HEK293 (cell line): ENCODE data around the gene JAZF1.

Experiments used
- CTCF ChIA-PET: fragments of 350-600 bp; formaldehyde crosslinking; extraction: SDS; loops from one replicate; lab custom pipeline; 2021; ENCODE audit warnings: antibody characterized with exemption; lab: Yijun Ruan, JAX
- POLR2A ChIA-PET: fragments of 300-600 bp; formaldehyde crosslinking; extraction: SDS; loops from one replicate; lab custom pipeline; 2020; ENCODE audit warnings: antibody characterized with exemption, inconsistent platforms; lab: Yijun Ruan, JAX
- H3K27ac ChIP-seq: fragments of 200-500 bp; sonication (Bioruptor generic); 2 replicates; pipeline ENCODE4 v1.5.1; 2014; ENCODE audit warnings: low read depth, low read length, control low read depth, inconsistent platforms; ENCODE audit errors: extremely low read depth
- H3K36me3 ChIP-seq, 2 experiments: fragments of 200-500 bp in 1 of 2; sonication (Bioruptor generic) in 1 of 2; 1 replicate in 1 of 2; 2 replicates in 1 of 2; pipeline ENCODE4 v1.5.1; 2014 to 2017; ENCODE audit warnings: inconsistent platforms in 2 of 2, low read length in 2 of 2; ENCODE audit not compliant: control insufficient read depth in 2 of 2, insufficient read depth in 1 of 2
- H3K4me1 ChIP-seq: fragments of 200-500 bp; sonication (Bioruptor generic); 2 replicates; pipeline ENCODE4 v1.5.1; 2014; ENCODE audit warnings: mild to moderate bottlenecking, low read length, inconsistent platforms; ENCODE audit not compliant: control insufficient read depth, insufficient read depth
- H3K4me3 ChIP-seq: 2 replicates; pipeline ENCODE4 v1.5.1; 2011; ENCODE audit warnings: low read depth, mild to moderate bottlenecking, control low read depth, low read length, moderate library complexity
- H3K9me3 ChIP-seq: fragments of 200-500 bp; sonication (Bioruptor generic); 2 replicates; pipeline ENCODE4 v1.5.1; 2014; ENCODE audit warnings: low read depth, low read length, inconsistent platforms; ENCODE audit not compliant: control insufficient read depth, insufficient read depth
- ELK4 ChIP-seq: IDR thresholded peaks from 2 replicates; pipeline ENCODE4 v1.6.1; 2011; ENCODE audit warnings: mild to moderate bottlenecking, low read depth, low read length, borderline replicate concordance
- GFI1B ChIP-seq: fragments of 450-650 bp; formaldehyde crosslinking; IDR thresholded peaks from 2 replicates; pipeline ENCODE4 v1.5.1; 2016; ENCODE audit warnings: missing biosample characterization, missing genetic modification characterization
- MZF1 ChIP-seq: fragments of 450-650 bp; formaldehyde crosslinking; IDR thresholded peaks from 2 replicates; pipeline ENCODE4 v1.5.1; 2017; ENCODE audit warnings: missing biosample characterization, missing genetic modification characterization, borderline replicate concordance
- PATZ1 ChIP-seq: fragments of 450-650 bp; formaldehyde crosslinking; IDR thresholded peaks from 2 replicates; pipeline ENCODE4 v1.5.1; 2016; ENCODE audit warnings: missing biosample characterization, missing genetic modification characterization
- PRDM2 ChIP-seq: fragments of 450-650 bp; formaldehyde crosslinking; IDR thresholded peaks from 2 replicates; pipeline ENCODE4 v1.5.1; 2016; ENCODE audit warnings: missing biosample characterization, missing genetic modification characterization, borderline replicate concordance
- ZBTB20 ChIP-seq: fragments of 450-650 bp; formaldehyde crosslinking; IDR thresholded peaks from 2 replicates; pipeline ENCODE4 v1.5.1; 2016; ENCODE audit warnings: missing biosample characterization, missing genetic modification characterization
- ZBTB49 ChIP-seq: fragments of 450-650 bp; formaldehyde crosslinking; IDR thresholded peaks from 2 replicates; pipeline ENCODE4 v1.5.1; 2016; ENCODE audit warnings: missing biosample characterization, missing genetic modification characterization, low read depth
- ZNF157 ChIP-seq: fragments of 450-650 bp; formaldehyde crosslinking; IDR thresholded peaks from 2 replicates; pipeline ENCODE4 v1.5.1; 2016; ENCODE audit warnings: missing biosample characterization, missing genetic modification characterization
- ZNF211 ChIP-seq: fragments of 450-650 bp; formaldehyde crosslinking; IDR thresholded peaks from 2 replicates; pipeline ENCODE4 v1.5.1; 2016; ENCODE audit warnings: low read depth, missing biosample characterization, missing genetic modification characterization
- ZNF335 ChIP-seq: fragments of 450-650 bp; formaldehyde crosslinking; conservative IDR thresholded peaks from 2 replicates; pipeline ENCODE4 v1.5.1; 2016; ENCODE audit warnings: missing biosample characterization, missing genetic modification characterization
- ZNF624 ChIP-seq: fragments of 450-650 bp; formaldehyde crosslinking; IDR thresholded peaks from 2 replicates; pipeline ENCODE4 v1.5.1; 2017; ENCODE audit warnings: missing biosample characterization, missing genetic modification characterization
- ZNF768 ChIP-seq: fragments of 450-650 bp; formaldehyde crosslinking; IDR thresholded peaks from 2 replicates; pipeline ENCODE4 v1.5.1; 2018; ENCODE audit warnings: missing biosample characterization, mild to moderate bottlenecking, missing genetic modification characterization
- TF ChIP-seq, protein P1 (sequence below): fragments of 450-650 bp; formaldehyde crosslinking; IDR thresholded peaks from 2 replicates; pipeline ENCODE4 v1.5.1; 2016; ENCODE audit warnings: missing biosample characterization, missing genetic modification characterization, borderline replicate concordance
- TF ChIP-seq, protein P2 (sequence below): fragments of 450-650 bp; formaldehyde crosslinking; IDR thresholded peaks from 2 replicates; pipeline ENCODE4 v1.5.1; 2016; ENCODE audit warnings: missing biosample characterization, missing genetic modification characterization
- TF ChIP-seq, protein P3 (sequence below): fragments of 450-650 bp; formaldehyde crosslinking; IDR thresholded peaks from 2 replicates; pipeline ENCODE4 v1.5.1; 2016; ENCODE audit warnings: missing biosample characterization, missing genetic modification characterization

The JAZF1 gene

GRCh38 chr7:27963056-27963455 lies 217.5 kb downstream of the JAZF1 start (continued):
- TF ChIP-seq ZNF335 (tag by site-specific recombination), result no peak
- TF ChIP-seq MZF1, result no peak
- TF ChIP-seq, protein P1, sequence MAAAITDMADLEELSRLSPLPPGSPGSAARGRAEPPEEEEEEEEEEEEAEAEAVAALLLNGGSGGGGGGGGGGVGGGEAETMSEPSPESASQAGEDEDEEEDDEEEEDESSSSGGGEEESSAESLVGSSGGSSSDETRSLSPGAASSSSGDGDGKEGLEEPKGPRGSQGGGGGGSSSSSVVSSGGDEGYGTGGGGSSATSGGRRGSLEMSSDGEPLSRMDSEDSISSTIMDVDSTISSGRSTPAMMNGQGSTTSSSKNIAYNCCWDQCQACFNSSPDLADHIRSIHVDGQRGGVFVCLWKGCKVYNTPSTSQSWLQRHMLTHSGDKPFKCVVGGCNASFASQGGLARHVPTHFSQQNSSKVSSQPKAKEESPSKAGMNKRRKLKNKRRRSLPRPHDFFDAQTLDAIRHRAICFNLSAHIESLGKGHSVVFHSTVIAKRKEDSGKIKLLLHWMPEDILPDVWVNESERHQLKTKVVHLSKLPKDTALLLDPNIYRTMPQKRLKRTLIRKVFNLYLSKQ (tag by site-specific recombination), result no peak
- TF ChIP-seq PATZ1 (tag by site-specific recombination), result no peak
- TF ChIP-seq, protein P2, sequence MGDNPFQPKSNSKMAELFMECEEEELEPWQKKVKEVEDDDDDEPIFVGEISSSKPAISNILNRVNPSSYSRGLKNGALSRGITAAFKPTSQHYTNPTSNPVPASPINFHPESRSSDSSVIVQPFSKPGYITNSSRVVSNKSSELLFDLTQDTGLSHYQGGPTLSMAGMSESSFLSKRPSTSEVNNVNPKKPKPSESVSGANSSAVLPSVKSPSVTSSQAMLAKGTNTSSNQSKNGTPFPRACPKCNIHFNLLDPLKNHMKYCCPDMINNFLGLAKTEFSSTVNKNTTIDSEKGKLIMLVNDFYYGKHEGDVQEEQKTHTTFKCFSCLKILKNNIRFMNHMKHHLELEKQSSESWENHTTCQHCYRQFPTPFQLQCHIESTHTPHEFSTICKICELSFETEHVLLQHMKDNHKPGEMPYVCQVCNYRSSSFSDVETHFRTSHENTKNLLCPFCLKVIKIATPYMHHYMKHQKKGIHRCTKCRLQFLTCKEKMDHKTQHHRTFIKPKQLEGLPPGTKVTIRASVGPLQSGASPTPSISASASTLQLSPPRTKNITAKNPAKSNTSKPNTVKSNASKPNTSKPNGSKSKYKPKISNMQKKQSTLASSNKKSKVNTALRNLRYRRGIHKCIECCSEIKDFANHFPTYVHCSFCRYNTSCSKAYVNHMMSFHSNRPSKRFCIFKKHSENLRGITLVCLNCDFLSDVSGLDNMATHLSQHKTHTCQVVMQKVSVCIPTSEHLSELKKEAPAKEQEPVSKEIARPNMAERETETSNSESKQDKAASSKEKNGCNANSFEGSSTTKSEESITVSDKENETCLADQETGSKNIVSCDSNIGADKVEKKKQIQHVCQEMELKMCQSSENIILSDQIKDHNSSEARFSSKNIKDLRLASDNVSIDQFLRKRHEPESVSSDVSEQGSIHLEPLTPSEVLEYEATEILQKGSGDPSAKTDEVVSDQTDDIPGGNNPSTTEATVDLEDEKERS (tag by site-specific recombination), result no peak
- no peak for TF ChIP-seq GFI1B (tag by site-specific recombination)
- no peak for TF ChIP-seq ZBTB49 (tag by site-specific recombination)
- TF ChIP-seq ZNF624 (tag by site-specific recombination), result no peak

DNA sequence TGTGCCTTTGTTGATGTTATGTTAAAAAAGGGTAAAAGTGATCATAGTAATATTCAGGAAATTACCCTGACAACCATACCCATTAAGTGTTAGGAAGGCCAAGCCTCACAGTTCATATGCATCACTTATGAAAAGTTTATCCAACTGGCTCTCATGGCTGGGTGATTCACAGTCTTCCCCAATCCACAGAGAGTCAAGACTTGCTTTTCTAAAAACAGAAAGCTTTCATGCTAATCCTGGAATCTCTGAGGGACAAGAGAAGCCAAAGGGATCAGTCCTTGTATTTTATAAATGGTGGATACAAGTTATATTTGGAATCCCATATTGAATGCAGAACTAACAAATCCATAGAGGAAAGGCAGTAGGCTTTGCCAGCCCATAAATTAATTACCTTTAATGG lies 218.3 kb downstream of the JAZF1 start:
- POLR2A ChIA-PET, result no interaction called here
- Histone ChIP-seq H3K9me3 (no peaks in the 10 kb centered on the region), H3K27ac (no peak overlapping the region), H3K4me1 (no peaks in the 10 kb centered on the region)
- TF ChIP-seq ELK4 (no peak), ZBTB20 (tag by site-specific recombination) (no peak), PRDM2 (tag by site-specific recombination) (no peak), ZNF157 (no peak), ZNF768 (tag by site-specific recombination) (no peak), ZNF211 (tag by site-specific recombination) (no peak)
- TF ChIP-seq, protein P3, sequence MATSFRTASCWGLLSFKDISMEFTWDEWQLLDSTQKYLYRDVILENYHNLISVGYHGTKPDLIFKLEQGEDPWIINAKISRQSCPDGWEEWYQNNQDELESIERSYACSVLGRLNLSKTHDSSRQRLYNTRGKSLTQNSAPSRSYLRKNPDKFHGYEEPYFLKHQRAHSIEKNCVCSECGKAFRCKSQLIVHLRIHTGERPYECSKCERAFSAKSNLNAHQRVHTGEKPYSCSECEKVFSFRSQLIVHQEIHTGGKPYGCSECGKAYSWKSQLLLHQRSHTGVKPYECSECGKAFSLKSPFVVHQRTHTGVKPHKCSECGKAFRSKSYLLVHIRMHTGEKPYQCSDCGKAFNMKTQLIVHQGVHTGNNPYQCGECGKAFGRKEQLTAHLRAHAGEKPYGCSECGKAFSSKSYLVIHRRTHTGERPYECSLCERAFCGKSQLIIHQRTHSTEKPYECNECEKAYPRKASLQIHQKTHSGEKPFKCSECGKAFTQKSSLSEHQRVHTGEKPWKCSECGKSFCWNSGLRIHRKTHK (tag by site-specific recombination), result no peak
- TF ChIP-seq, all 188 proteins: peak for 0
- CTCF ChIA-PET, result interaction anchor here (1.0 kb wide), 1 partner anchor 42 kb away, joined by 3 read pairs; no protein-coding TSS in a partner anchor
- Histone ChIP-seq H3K4me3 (no peak overlapping the region), H3K36me3 (no peaks in the 10 kb centered on the region)
